HEK293 (cell line): ENCODE measurements around the gene MDGA2.

Experiments used
- CTCF ChIA-PET: fragments of 350-600 bp; formaldehyde crosslinking; extraction: SDS; loops from one replicate; lab custom pipeline; 2021; ENCODE audit warnings: antibody characterized with exemption; lab: Yijun Ruan, JAX
- POLR2A ChIA-PET: fragments of 300-600 bp; formaldehyde crosslinking; extraction: SDS; loops from one replicate; lab custom pipeline; 2020; ENCODE audit warnings: antibody characterized with exemption, inconsistent platforms; lab: Yijun Ruan, JAX
- H3K27ac ChIP-seq: fragments of 200-500 bp; sonication (Bioruptor generic); 2 replicates; pipeline ENCODE4 v1.5.1; 2014; ENCODE audit warnings: low read depth, low read length, control low read depth, inconsistent platforms; ENCODE audit errors: extremely low read depth
- H3K36me3 ChIP-seq, 2 experiments: fragments of 200-500 bp in 1 of 2; sonication (Bioruptor generic) in 1 of 2; 1 replicate in 1 of 2; 2 replicates in 1 of 2; pipeline ENCODE4 v1.5.1; 2014 to 2017; ENCODE audit warnings: inconsistent platforms in 2 of 2, low read length in 2 of 2; ENCODE audit not compliant: control insufficient read depth in 2 of 2, insufficient read depth in 1 of 2
- H3K4me1 ChIP-seq: fragments of 200-500 bp; sonication (Bioruptor generic); 2 replicates; pipeline ENCODE4 v1.5.1; 2014; ENCODE audit warnings: mild to moderate bottlenecking, low read length, inconsistent platforms; ENCODE audit not compliant: control insufficient read depth, insufficient read depth
- H3K4me3 ChIP-seq: 2 replicates; pipeline ENCODE4 v1.5.1; 2011; ENCODE audit warnings: low read depth, mild to moderate bottlenecking, control low read depth, low read length, moderate library complexity
- H3K9me3 ChIP-seq: fragments of 200-500 bp; sonication (Bioruptor generic); 2 replicates; pipeline ENCODE4 v1.5.1; 2014; ENCODE audit warnings: low read depth, low read length, inconsistent platforms; ENCODE audit not compliant: control insufficient read depth, insufficient read depth
- BCL6B ChIP-seq: fragments of 450-650 bp; formaldehyde crosslinking; IDR thresholded peaks from 2 replicates; pipeline ENCODE4 v1.5.1; 2017; ENCODE audit warnings: missing biosample characterization, missing genetic modification characterization
- CTCF ChIP-seq: fragments of 450-650 bp; formaldehyde crosslinking; IDR thresholded peaks from 2 replicates; pipeline ENCODE4 v1.5.1; 2016; ENCODE audit warnings: missing biosample characterization, missing genetic modification characterization
- ELK4 ChIP-seq: IDR thresholded peaks from 2 replicates; pipeline ENCODE4 v1.6.1; 2011; ENCODE audit warnings: mild to moderate bottlenecking, low read depth, low read length, borderline replicate concordance
- GLI2 ChIP-seq: fragments of 450-650 bp; formaldehyde crosslinking; IDR thresholded peaks from 2 replicates; pipeline ENCODE4; 2017; ENCODE audit warnings: missing biosample characterization, missing genetic modification characterization, low read depth, borderline replicate concordance
- PATZ1 ChIP-seq: fragments of 450-650 bp; formaldehyde crosslinking; IDR thresholded peaks from 2 replicates; pipeline ENCODE4 v1.5.1; 2016; ENCODE audit warnings: missing biosample characterization, missing genetic modification characterization
- PRDM2 ChIP-seq: fragments of 450-650 bp; formaldehyde crosslinking; IDR thresholded peaks from 2 replicates; pipeline ENCODE4 v1.5.1; 2016; ENCODE audit warnings: missing biosample characterization, missing genetic modification characterization, borderline replicate concordance
- RBAK ChIP-seq: fragments of 450-650 bp; formaldehyde crosslinking; IDR thresholded peaks from 2 replicates; pipeline ENCODE4 v1.5.1; 2016; ENCODE audit warnings: missing biosample characterization, missing genetic modification characterization
- SCRT2 ChIP-seq: fragments of 450-650 bp; formaldehyde crosslinking; IDR thresholded peaks from 2 replicates; pipeline ENCODE4 v1.5.1; 2016; ENCODE audit warnings: missing biosample characterization, missing genetic modification characterization
- SP2 ChIP-seq: fragments of 450-650 bp; formaldehyde crosslinking; IDR thresholded peaks from 2 replicates; pipeline ENCODE4 v1.5.1; 2016; ENCODE audit warnings: missing biosample characterization, missing genetic modification characterization
- ZBTB26 ChIP-seq: fragments of 450-650 bp; formaldehyde crosslinking; optimal IDR thresholded peaks from 2 replicates; pipeline ENCODE3; 2016; ENCODE audit warnings: missing biosample characterization, mild to moderate bottlenecking, missing genetic modification characterization
- ZBTB6 ChIP-seq: fragments of 450-650 bp; formaldehyde crosslinking; IDR thresholded peaks from 2 replicates; pipeline ENCODE4 v1.5.1; 2017; ENCODE audit warnings: missing biosample characterization, missing genetic modification characterization
- ZFP3 ChIP-seq: fragments of 450-650 bp; formaldehyde crosslinking; IDR thresholded peaks from 2 replicates; pipeline ENCODE4 v1.5.1; 2016; ENCODE audit warnings: low read depth, missing biosample characterization, missing genetic modification characterization
- ZFP37 ChIP-seq: fragments of 450-650 bp; formaldehyde crosslinking; IDR thresholded peaks from 2 replicates; pipeline ENCODE4 v1.5.1; 2016; ENCODE audit warnings: missing biosample characterization, missing genetic modification characterization
- ZNF221 ChIP-seq: fragments of 450-650 bp; formaldehyde crosslinking; IDR thresholded peaks from 2 replicates; pipeline ENCODE4 v1.5.1; 2017; ENCODE audit warnings: missing biosample characterization, missing genetic modification characterization, borderline replicate concordance
- ZNF23 ChIP-seq: fragments of 450-650 bp; formaldehyde crosslinking; IDR thresholded peaks from 2 replicates; pipeline ENCODE4 v1.5.1; 2016; ENCODE audit warnings: missing biosample characterization, missing genetic modification characterization, borderline replicate concordance
- ZNF292 ChIP-seq: fragments of 450-650 bp; formaldehyde crosslinking; IDR thresholded peaks from 2 replicates; pipeline ENCODE4 v1.5.1; 2016; ENCODE audit warnings: low read depth, missing biosample characterization, missing genetic modification characterization, borderline replicate concordance
- ZNF302 ChIP-seq: fragments of 450-650 bp; formaldehyde crosslinking; IDR thresholded peaks from 2 replicates; pipeline ENCODE4 v1.5.1; 2016; ENCODE audit warnings: missing biosample characterization, missing genetic modification characterization, low read depth
- ZNF423 ChIP-seq: fragments of 450-650 bp; formaldehyde crosslinking; IDR thresholded peaks from 2 replicates; pipeline ENCODE4 v1.5.1; 2016; ENCODE audit warnings: missing biosample characterization, missing genetic modification characterization
- ZNF426 ChIP-seq: fragments of 450-650 bp; formaldehyde crosslinking; IDR thresholded peaks from 2 replicates; pipeline ENCODE4 v1.5.1; 2017; ENCODE audit warnings: missing biosample characterization, missing genetic modification characterization, mild to moderate bottlenecking, inconsistent platforms, moderate library complexity
- ZNF707 ChIP-seq: fragments of 450-650 bp; formaldehyde crosslinking; IDR thresholded peaks from 2 replicates; pipeline ENCODE4 v1.5.1; 2016; ENCODE audit warnings: missing biosample characterization, missing genetic modification characterization
- ZNF777 ChIP-seq: fragments of 450-650 bp; formaldehyde crosslinking; IDR thresholded peaks from 2 replicates; pipeline ENCODE4 v1.5.1; 2017; ENCODE audit warnings: missing biosample characterization, missing genetic modification characterization, borderline replicate concordance
- ZNF837 ChIP-seq: fragments of 450-650 bp; formaldehyde crosslinking; IDR thresholded peaks from 2 replicates; pipeline ENCODE4 v1.5.1; 2016; ENCODE audit warnings: missing biosample characterization, missing genetic modification characterization
- ZSCAN30 ChIP-seq: fragments of 450-650 bp; IDR thresholded peaks from 2 replicates; pipeline ENCODE4 v1.5.1; 2018; ENCODE audit warnings: missing biosample characterization, mild to moderate bottlenecking, missing genetic modification characterization, moderate library complexity

Gene MDGA2

GRCh38 chr14:47557894-47558293, 117.5 kb downstream of the MDGA2 start (continued):
- TF ChIP-seq ZBTB26 (tag by site-specific recombination) (no peak), CTCF (tag by site-specific recombination) (no peak), ELK4 (no peak), ZNF292 (no peak), SP2 (tag by site-specific recombination) (no peak), ZNF302 (no peak), ZFP37 (no peak)
- TF ChIP-seq, all 188 proteins: peak for 0

- Histone ChIP-seq H3K4me3 (no peak overlapping the region), H3K9me3 (no peaks in the 10 kb centered on the region), H3K4me1 (no peaks in the 10 kb centered on the region)
- POLR2A ChIA-PET, result no interaction called here
- no peak for TF ChIP-seq PRDM2
- TF ChIP-seq ZNF837 (tag by site-specific recombination), result no peak
- TF ChIP-seq RBAK (tag by site-specific recombination), result no peak
- no peak for TF ChIP-seq ZNF23
- TF ChIP-seq ZSCAN30 (tag by site-specific recombination), result no peak
- TF ChIP-seq GLI2, result no peak
- TF ChIP-seq BCL6B (tag by site-specific recombination), result no peak
- no peak for TF ChIP-seq SCRT2 (tag by site-specific recombination)
- TF ChIP-seq ZBTB6 (tag by site-specific recombination), result no peak
- no peak for TF ChIP-seq PATZ1 (tag by site-specific recombination)
- TF ChIP-seq ZNF221 (tag by site-specific recombination), result no peak
- no peak for TF ChIP-seq ZNF426 (tag by site-specific recombination)
- no peak for TF ChIP-seq ZFP3 (tag by site-specific recombination)
- no peak for TF ChIP-seq ZNF777 (tag by site-specific recombination)
- no peak for TF ChIP-seq ZNF423 (tag by site-specific recombination)
- TF ChIP-seq ZNF707 (tag by site-specific recombination), result no peak
- TF ChIP-seq, all 188 proteins: peak for 0
- no peak overlapping the region for H3K27ac ChIP-seq
- H3K36me3 ChIP-seq, result no peaks in the 10 kb centered on the region
- CTCF ChIA-PET, result no interaction called here
Observed at GRCh38 chr14:47555333-47555732, 120.1 kb downstream of the MDGA2 start.
